Activated naive CD4-positive, alpha-beta T cell treated with anti-CD3 and anti-CD28 coated beads, Interleukin-2, amount 50 U/mL, for 72 hours (primary cell): ENCODE data around the gene NKD2. TPM values are rescaled to one million over a fixed set of nuclear protein-coding genes. Genes with fewer than 3 reads are reported as not detected.
"Not testable (repeated sequence)": the region's sequence is repeated elsewhere in the genome, so short reads cannot be mapped to it uniquely, and the experiment has no call there.

Source experiments
- ATAC-seq, 2 donors: fragments of 150-1000 bp; cut with Tn5 transposase; 2 replicates each; pipeline ENCODE4 v1.10.0; 2021; ENCODE audit warnings: mild to moderate bottlenecking in 2 of 2, moderate library complexity in 2 of 2
- DNase-seq, 2 donors: peaks; one replicate each; pipeline ENCODE4 v3.0.0; 2021 to 2022; ENCODE audit warnings: low spot score in 2 of 2
- H3K27ac Mint-ChIP-seq, 2 donors: one replicate each; pipeline ENCODE4 v1.8.0; 2022; ENCODE audit warnings: mild to moderate bottlenecking in 2 of 2, mixed read lengths in 2 of 2
- H3K36me3 Mint-ChIP-seq, 2 donors: one replicate each; pipeline ENCODE4 v1.8.0; 2022; ENCODE audit warnings: mixed read lengths in 2 of 2
- H3K9me3 Mint-ChIP-seq, 2 donors: one replicate each; pipeline ENCODE4 v1.8.0; 2022; ENCODE audit warnings: mixed read lengths in 2 of 2
- total RNA-seq, 2 donors: library from RNA; stranded (reverse); gene quantifications; one replicate each; pipeline ENCODE4 v1.2.3, GENCODE V29; 2022

The NKD2 gene
- total RNA-seq, 2 donors from 2014 or later = 1.8 to 14.6 TPM

- Mint-ChIP-seq H3K27ac (no peak overlapping the region), H3K9me3 (no peaks in the 10 kb centered on the region), H3K36me3 (no peaks in the 10 kb centered on the region)
- ATAC-seq (no peak), DNase-seq (no peak)
Measured at GRCh38 chr5:991472-992267, 16.9 kb upstream of the NKD2 start.

- no peak for ATAC-seq
Measured at GRCh38 chr5:994272-994607, 14.4 kb upstream of the NKD2 start.

GRCh38 chr5:994821-995220 lies 13.8 kb upstream of the NKD2 start:
- ATAC-seq (no peak), DNase-seq (no peak)
- H3K27ac Mint-ChIP-seq = no peak overlapping the region
- H3K9me3 Mint-ChIP-seq = no peaks in the 10 kb centered on the region
- H3K36me3 Mint-ChIP-seq = no peaks in the 10 kb centered on the region

More at GRCh38 chr5:994272-994607, 14.4 kb upstream of the NKD2 start:
- Mint-ChIP-seq H3K27ac (no peak overlapping the region), H3K9me3 (no peaks in the 10 kb centered on the region), H3K36me3 (no peaks in the 10 kb centered on the region)
- DNase-seq = peak in 1 of 2 donors; percentile 23

- Mint-ChIP-seq H3K27ac (no peak overlapping the region), H3K9me3 (no peaks in the 10 kb centered on the region), H3K36me3 (no peaks in the 10 kb centered on the region)
- DNase-seq (peak in 1 of 2 donors; percentile 47), ATAC-seq (no peak)
Measured at GRCh38 chr5:995318-995717, 13.3 kb upstream of the NKD2 start.

GRCh38 chr5:997001-997474 lies 11.6 kb upstream of the NKD2 start:
- Mint-ChIP-seq H3K36me3 (no peaks in the 10 kb centered on the region), H3K9me3 (no peaks in the 10 kb centered on the region), H3K27ac (no peak overlapping the region)
- DNase-seq = peak in 1 of 2 donors; percentile 38
- ATAC-seq = peak in 1 of 2 donors; percentile 47

- peak in 1 of 2 donors; percentile 11 for DNase-seq
- Mint-ChIP-seq H3K27ac (no peak overlapping the region), H3K9me3 (no peaks in the 10 kb centered on the region), H3K36me3 (no peaks in the 10 kb centered on the region)
- ATAC-seq = no peak
Measured at GRCh38 chr5:997711-998110, 10.9 kb upstream of the NKD2 start.

- DNase-seq (peak in 1 of 2 donors; percentile 41), ATAC-seq (no peak)
- H3K27ac Mint-ChIP-seq = no peak overlapping the region
- H3K36me3 Mint-ChIP-seq = no peaks in the 10 kb centered on the region
- H3K9me3 Mint-ChIP-seq = no peaks in the 10 kb centered on the region
Measured at GRCh38 chr5:998246-999031, 10.2 kb upstream of the NKD2 start.

GRCh38 chr5:999032-999501 lies 9.5 kb upstream of the NKD2 start:
- H3K9me3 Mint-ChIP-seq = no peaks in the 10 kb centered on the region
- DNase-seq (peak in 1 of 2 donors; percentile 34), ATAC-seq (no peak)
- no peaks in the 10 kb centered on the region for H3K36me3 Mint-ChIP-seq
- H3K27ac Mint-ChIP-seq = no peak overlapping the region

- no peak overlapping the region for H3K27ac Mint-ChIP-seq
- ATAC-seq = no peak
- H3K36me3 Mint-ChIP-seq = no peaks in the 10 kb centered on the region
- DNase-seq = peak in 1 of 2 donors; percentile 42
- no peaks in the 10 kb centered on the region for H3K9me3 Mint-ChIP-seq
Measured at GRCh38 chr5:999724-1000123, 8.9 kb upstream of the NKD2 start.

- DNase-seq (peak in 1 of 2 donors; percentile 25), ATAC-seq (no peak)
- H3K36me3 Mint-ChIP-seq = no peaks in the 10 kb centered on the region
- no peak overlapping the region for H3K27ac Mint-ChIP-seq
- H3K9me3 Mint-ChIP-seq = no peaks in the 10 kb centered on the region
Measured at GRCh38 chr5:1000329-1000728, 8.3 kb upstream of the NKD2 start.

GRCh38 chr5:1000831-1001230 lies 7.8 kb upstream of the NKD2 start:
- DNase-seq = peak; percentile 0 to 30
- not testable (repeated sequence) for ATAC-seq, H3K9me3 Mint-ChIP-seq, H3K36me3 Mint-ChIP-seq, H3K27ac Mint-ChIP-seq

GRCh38 chr5:1001406-1002270 lies 7.0 kb upstream of the NKD2 start:
- Mint-ChIP-seq H3K9me3 (no peaks in the 10 kb centered on the region), H3K36me3 (no peaks in the 10 kb centered on the region), H3K27ac (no peak overlapping the region)
- DNase-seq (peak; percentile 0 to 43), ATAC-seq (no peak)

- H3K9me3 Mint-ChIP-seq = no peaks in the 10 kb centered on the region
- H3K27ac Mint-ChIP-seq = no peak overlapping the region
Measured at GRCh38 chr5:1002271-1002546, 6.4 kb upstream of the NKD2 start.

GRCh38 chr5:1002836-1003235 lies 5.8 kb upstream of the NKD2 start:
- DNase-seq (peak in 1 of 2 donors; percentile 41), ATAC-seq (no peak)
- H3K36me3 Mint-ChIP-seq = no peaks in the 10 kb centered on the region
- H3K9me3 Mint-ChIP-seq = no peaks in the 10 kb centered on the region
- no peak overlapping the region for H3K27ac Mint-ChIP-seq

More at GRCh38 chr5:1002271-1002546, 6.4 kb upstream of the NKD2 start:
- DNase-seq (no peak), ATAC-seq (no peak)
- no peaks in the 10 kb centered on the region for H3K36me3 Mint-ChIP-seq

- H3K36me3 Mint-ChIP-seq = no peaks in the 10 kb centered on the region
- DNase-seq = peak; percentile 10 to 52
- no peaks in the 10 kb centered on the region for H3K9me3 Mint-ChIP-seq
- H3K27ac Mint-ChIP-seq = no peak overlapping the region
- ATAC-seq = no peak
Measured at GRCh38 chr5:1003296-1003937, 5.2 kb upstream of the NKD2 start.

- no peaks in the 10 kb centered on the region for H3K9me3 Mint-ChIP-seq
- H3K36me3 Mint-ChIP-seq = no peaks in the 10 kb centered on the region
- ATAC-seq = peak; percentile 43 to 59
- peak; percentile 40 to 57 for DNase-seq
- H3K27ac Mint-ChIP-seq = no peak overlapping the region
Measured at GRCh38 chr5:1004461-1005248, 3.9 kb upstream of the NKD2 start.
